Amniotic epithelial cell (primary cell): ENCODE measurements around the gene COL4A4.

ENCODE experiments used
- DNase-seq: peaks from one replicate; pipeline ENCODE4 v3.0.0-alpha.2; 2010; ENCODE audit warnings: low read depth

The COL4A4 gene

DNA sequence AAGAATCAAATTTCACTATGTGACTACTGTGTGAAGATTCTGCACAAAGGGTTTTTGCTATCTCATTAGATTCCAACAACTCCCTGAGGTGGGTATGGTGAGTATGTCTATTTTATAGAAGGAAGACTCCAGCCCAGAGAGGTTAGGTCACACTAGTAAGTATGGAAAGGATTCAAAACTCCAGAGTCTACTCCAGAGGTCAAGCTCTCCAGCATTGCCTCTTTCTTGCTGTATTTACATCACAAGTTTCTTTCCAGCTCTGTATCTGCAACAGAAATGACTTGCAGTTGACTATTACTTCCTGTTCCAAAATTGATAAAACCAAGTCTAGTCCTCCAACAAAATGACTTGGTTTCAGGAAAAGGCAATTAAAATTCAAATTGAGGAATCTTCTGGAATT, 2.1 kb downstream of the COL4A4 start:
- DNase-seq, result no peak

DNA sequence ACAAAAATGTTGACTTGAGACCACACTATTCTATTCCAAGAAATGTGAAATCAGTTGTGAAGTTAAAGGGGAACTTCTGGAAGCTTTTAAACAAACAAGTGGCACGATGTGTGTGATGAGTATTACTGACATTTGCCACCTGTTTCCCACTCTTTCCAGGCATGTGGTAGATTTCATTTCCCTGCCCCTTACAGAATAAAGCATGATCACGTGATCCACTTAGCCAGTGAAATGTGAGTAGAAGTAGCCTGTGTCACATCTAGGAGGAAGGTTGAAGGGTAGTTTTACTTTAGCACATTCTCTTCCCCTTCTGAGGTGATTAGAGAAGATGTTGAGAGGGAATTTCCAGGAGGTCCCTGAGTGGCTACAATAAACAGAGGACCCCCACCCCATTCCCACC, 3.8 kb downstream of the COL4A4 start:
- no peak for DNase-seq

DNA sequence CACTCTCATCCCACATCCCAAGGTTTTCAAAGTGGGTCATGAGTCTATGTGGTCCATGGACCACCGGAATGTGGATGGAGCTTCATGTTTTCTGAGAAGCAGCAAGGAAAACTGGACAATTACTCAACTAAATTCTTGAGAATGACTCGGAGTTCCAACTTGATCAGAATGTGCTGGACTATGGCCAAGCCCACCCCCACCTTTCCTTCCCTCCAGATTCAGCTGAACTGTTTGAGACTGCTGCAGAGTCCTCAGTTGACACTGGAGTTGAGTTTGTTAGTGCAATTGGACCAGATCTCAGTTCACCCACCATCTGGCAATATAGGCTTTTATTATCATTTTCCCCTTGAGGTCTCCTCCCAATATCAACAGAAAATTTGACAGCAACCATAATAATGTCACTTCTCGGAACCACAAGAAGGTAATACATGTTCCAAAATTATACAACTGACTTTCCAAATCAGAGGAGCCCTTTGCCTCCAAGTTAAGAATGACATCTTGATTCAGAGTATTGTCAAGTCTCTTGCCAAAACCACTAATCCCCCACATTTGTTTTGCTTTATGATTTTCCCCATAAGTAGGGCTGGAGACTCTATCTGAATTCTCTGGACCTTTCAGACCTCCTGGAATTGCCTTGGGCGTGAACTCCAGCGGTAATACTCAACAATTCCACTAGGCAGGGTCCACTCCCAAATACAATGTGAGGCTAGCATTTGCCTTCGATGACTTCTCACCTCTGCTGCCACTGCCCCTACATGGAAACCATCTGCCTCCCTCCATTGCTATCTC, 8.8 kb downstream of the COL4A4 start:
- peak; percentile 55 for DNase-seq

DNA sequence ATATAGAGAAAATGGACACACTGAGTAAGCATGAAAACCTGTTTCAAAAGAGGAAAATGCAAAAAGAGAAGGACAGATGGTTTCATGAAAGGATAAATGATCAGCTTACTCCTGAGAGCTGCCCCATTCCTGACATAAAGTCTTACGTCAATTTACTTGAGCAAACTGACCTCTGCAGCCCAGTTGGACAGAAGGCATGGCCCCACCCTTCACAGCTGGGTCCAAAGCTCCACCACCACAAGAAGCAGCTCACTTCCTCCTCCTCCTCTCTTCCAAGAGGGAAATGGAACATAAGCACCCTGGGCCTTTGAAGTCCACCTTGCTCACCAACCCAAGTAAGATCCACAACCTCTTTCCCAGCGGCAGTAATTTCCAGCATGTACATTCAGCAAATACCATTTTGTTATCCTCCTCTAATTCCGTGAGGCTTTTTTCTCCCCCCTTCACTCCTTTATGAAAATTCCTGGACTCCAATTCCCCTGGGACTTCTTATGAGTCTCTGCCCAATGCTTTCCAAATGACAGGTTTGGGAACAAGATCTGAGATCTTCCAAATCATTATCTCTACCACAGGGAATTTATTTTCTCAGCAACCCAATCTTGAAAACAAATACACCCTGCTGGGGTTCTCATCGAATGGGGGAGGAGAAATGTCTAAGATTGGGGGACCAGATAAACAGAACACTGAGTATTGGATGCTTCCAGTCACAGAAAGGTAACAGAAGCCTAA, 10.1 kb downstream of the COL4A4 start:
- DNase-seq, result no peak

DNA sequence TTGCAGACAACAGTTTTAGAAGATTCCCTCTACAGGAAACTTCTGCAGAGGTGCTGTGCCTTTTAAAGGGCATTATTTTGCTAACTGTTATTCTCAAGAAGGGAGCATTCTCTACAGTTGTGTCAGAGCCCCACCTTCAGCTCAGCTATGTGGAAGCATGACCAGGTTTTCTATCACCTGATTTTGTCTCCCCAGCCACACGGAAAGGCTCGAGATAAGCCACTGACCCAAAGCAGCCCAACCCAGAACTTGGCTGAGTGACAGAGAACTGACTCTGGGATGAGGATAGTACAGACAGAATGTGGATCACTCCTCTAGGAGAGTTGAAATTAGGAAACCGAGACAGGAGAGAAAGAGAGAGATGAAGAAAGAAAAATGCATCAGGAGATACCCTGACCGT, 10.7 kb downstream of the COL4A4 start:
- DNase-seq, result no peak

DNA sequence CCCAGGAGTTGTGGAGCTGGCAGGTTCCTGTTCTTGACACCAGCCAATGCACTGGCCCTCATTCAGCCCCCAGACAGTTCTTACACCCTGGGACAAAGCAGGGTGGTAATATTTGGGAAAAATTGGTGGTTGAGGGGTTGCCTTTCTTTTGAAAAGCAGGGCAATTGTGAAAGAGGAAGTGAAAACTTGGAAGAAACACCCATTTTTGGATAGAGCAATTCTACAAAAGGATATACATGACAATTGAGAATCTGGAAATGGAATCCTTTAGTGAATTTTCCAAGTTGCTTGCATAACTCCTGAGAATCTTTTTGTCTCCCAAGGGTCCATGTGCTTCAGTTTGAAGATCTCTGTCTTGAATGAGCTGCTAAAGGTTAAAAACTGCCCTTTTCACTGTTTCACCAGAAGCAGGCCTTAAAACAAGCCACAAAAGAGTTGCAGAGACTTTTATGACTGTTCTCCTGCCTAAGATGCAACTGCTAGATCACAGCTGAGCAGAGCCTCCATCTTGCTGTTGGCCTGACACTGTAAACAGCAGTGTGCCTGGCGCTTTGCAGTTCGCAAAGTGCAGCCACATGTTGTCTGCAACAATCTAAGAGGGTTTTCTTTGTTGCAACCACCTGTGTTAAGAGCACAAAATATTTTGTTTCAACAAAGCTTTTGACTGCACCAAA, 11.8 kb downstream of the COL4A4 start:
- DNase-seq, result no peak

DNA sequence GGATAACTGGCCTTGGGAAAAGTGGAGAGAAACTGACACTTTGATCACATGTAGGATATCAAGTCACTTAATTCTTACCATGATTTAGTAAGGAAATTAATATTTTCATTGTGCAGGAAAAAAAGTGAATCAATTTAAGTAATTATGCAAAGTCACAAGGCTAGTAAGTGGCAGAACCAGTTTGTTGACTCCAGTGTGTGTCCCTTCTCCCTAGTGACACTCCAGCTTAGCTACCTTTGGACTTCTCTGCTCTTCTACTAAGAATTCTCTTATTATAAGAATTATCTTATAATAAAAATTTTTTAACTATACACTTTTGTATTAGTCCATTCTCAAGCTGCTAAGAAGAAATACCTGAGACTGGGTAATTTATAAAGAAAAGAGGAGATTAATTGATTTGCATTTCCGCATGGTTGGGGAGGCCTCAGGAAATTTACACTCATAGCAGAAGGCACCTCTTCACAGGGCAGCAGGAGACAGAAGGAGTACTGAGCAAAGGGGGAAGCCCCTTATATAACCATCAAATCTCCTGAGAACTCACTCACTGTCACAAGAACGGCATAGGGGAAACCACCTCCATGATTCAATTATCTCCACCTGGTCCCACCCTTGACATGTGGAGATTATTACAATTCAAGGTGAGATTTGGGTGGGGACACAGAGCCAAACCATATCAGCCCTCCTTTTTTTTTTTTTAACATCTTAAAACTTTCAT, 13.6 kb downstream of the COL4A4 start:
- DNase-seq, result no peak

DNA sequence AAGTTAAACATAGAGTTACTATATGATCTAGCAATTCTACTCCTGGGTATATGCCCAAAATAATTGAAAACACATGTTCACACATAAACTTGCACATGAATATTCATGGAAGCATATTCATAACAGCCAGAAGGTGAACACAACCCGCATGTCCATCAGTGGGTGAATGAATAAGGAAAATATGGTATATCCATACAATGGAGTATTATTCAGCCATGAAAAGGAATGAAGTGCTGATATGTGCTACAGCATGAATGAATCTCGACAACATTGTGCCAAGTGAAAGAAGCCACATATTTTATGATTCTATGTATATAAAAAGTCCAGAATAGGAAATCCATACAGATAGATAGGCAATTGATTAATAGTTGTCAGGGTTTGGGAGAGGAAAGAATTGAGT, 15.9 kb downstream of the COL4A4 start:
- no peak for DNase-seq

DNA sequence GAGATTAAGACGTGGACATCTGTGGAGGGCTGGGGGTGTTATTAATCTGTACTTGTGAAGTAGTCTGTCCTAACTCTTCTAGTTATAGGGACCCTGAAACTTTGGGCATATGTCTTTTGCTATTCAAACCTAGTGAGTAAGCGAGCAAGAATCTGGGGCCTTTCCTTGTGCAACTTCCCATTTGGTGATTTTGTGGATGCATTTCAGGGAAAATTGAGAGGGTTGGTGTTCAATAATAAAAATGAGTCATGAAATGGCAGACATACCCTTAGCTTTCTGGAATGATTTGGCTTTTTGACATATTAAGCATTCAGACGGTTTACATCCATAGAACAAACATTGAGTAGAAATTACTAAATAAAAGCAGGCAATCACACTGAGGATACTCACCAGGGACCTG, 17.0 kb downstream of the COL4A4 start:
- DNase-seq, result no peak

DNA sequence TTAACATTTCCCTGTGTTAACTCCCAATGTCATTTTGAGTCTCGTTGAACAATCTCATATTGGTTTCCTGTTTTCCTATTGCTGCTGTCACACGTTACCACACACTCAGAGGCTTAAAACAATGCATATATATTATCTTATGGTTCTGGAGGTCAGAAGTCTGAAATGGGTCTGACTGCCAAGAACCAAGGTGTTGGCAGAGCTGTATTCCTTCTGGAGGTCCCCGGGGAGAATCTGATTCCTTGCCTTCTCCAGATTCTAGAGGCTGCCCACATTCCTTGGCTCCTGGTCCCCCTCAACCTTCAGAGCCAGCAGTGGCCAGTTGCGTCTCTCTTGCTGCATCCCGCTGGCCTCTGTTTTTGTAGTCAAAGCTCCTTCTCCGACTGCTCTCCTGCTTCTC, 17.5 kb downstream of the COL4A4 start:
- no peak for DNase-seq

DNA sequence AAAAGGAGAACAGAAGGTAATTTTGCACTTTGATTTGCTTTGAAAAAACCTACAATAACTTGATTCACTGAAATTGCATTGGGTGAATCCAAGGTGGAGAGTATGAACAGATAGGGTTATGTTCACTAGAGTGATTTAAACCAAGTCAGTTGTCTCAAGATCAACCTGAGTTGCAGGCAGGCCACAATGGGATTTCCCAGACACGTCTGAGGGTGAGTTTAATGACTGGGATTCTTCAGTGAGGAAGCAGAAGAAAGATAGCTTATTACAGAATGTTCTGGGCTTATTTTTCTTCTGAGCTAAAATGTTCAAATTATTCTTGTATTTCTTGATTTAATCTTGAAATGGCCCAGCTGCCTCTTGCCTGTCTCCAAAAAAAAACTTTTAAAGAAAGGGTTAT, 20.1 kb downstream of the COL4A4 start:
- DNase-seq, result no peak

DNA sequence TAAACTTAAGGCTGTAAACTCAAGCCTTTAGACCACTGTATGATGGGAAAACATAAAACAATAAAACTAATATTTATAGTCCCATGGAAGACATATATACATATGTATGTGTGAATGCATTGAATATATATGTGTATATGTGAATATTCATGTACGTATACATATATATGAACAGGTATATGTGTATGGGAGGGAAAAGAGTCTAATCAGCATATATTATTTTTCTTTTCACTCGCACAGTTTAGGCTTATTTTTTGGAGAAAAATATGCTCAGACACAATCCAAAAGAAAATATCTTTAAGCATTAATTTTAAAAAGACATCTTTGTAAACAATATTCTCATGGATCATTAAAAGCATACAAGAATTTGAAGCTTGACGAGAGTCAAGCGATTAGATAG, 22.7 kb downstream of the COL4A4 start:
- DNase-seq, result no peak

DNA sequence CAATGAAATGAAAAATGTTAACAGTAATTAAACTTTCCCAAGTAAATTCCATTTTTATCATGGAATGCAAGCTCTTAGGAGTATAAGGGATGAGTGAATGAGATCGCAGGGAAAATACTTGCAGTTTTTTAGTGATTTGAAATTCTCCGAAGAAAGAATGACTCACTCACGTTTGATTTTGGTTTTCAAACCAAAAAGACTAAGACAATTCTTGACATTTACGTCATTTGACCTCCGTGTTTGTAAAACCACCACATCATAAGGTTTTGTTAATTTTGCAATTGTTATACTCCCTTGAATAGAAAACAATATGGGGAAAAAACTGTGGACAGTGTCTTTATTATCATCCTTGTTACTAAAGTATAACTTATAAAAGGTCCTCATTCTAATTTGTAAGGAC, 29.4 kb downstream of the COL4A4 start:
- no peak for DNase-seq

DNA sequence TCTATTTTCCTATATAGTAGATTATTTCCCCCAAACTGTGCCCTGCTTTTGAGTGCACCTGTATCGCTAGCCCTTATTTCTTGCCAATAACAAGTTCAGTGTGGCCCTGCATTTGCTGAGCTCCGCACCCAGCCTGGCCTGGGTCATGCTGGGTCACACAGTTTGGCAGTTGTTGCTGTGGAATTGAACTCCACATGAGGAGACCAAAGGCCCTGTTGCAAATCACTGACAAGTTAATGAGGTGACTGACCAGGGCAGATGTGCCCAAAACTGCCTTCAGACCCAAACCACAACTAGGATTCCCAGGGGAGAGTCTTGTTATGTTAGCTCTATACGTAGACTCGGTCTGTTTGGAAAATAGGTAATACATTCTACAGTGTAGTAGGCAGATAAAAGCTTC, 31.0 kb downstream of the COL4A4 start:
- DNase-seq, result no peak

DNA sequence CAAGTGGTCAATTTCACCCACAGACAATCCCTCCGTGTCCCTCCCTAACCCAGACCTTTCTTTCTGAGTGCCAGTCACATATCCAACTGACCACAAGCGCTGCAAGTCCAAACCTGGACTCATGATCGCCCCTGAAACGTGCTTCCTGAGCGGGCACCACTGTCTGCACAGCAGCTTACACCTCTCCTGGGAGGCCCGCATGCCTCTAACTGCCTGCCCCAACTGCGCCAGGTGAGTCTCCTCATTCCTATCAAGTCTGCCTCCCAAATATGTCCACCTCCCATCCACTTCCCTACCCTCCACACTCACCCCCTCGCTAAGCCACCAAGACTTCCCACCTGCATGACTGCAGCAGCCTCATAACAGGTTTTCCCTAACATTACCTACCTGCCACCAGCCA, 33.4 kb downstream of the COL4A4 start:
- DNase-seq, result no peak

DNA sequence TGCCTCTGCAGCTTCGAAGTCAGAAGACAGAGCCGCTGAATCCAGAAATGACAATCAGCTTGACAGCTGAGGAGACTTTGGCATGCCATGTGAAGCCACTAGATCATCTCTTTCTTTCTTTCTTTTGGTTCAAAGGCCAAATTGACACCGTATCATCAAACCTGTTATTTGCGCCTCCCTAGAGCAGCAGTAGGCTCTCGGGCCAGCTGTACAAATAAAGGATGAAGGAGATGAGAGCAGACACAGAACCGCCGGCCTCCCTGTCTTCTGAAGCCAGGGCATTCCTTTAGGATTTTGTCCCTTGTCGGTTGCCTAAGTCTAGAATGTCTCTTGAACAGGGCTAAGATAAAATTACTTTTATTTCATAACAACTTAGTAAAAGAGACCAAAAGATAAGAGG, 36.8 kb downstream of the COL4A4 start:
- DNase-seq, result no peak

DNA sequence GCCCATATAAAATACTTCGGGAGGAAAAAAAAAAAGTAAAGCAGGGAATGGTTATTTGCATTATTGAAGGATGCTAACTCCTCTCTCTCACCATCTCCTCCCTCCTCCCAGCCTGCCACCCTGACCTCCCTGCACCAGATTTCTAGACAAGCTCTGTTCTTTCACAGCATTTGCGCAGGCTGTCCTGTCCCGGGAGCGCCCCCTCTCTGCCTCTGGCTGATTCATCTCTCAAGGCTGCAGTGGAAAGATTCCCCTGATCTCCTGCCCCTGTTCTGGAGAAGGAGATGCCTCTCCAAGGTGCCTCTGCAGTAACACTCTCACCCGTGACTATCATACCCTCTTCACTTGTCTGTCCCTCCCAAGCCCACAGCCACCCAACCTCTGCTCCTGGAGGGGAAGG, 38.5 kb downstream of the COL4A4 start:
- DNase-seq, result peak; percentile 8

DNA sequence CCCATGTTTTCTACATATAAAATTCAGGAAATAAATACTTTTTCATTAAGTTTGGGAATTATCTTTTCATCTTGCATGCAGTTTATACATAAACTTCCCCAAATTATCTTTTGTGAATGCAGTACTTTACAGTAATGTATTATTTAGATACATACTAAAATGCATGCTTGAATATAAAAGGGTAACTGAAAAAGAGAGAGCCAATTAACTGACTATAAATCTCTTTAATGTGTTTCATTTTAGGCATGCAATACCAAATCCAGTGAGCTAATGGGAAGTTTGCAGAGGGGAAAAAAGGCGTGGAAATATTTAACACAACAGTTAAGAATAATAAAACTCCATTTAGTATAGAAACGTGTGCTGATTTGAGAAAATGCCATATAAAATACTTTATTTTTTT, 39.2 kb downstream of the COL4A4 start:
- DNase-seq, result no peak

DNA sequence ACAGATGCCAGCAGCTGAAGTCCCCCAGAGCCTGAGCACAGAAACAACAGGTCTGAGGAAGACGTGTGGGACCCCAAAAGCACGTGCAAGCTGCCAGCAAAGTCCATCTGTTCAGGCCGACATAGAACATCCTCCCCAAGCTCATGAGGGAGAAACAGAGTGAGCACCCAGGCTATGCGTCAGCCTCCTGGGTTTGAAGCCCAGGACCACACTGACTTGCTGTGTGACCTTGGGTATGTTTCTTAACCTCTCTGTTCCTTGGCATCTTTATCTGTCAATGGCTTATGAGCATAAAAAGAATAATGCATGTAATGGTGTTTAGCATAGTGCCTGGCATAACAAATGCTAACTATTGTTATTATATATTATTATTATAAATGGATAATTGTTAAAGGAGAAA, 40.3 kb downstream of the COL4A4 start:
- DNase-seq, result no peak

DNA sequence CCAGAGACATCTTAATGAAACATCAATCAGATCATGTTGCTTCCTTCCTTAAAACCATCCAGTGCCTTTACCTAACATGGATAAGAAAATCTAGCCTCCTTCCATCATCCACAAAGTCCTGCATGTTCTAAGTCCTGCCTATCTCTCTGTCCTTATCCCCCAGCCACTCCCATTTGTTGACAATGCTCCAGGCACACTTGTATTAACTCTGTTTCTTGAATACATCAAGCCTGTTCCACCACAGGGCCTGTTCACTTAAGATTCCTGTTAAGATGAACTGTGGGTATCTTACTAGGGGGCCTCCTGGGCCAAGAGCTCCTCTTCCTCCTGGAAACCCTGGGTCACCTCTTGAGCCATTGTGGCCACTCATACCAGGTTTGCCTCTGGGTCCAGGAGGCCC, 45.7 kb downstream of the COL4A4 start:
- no peak for DNase-seq

DNA sequence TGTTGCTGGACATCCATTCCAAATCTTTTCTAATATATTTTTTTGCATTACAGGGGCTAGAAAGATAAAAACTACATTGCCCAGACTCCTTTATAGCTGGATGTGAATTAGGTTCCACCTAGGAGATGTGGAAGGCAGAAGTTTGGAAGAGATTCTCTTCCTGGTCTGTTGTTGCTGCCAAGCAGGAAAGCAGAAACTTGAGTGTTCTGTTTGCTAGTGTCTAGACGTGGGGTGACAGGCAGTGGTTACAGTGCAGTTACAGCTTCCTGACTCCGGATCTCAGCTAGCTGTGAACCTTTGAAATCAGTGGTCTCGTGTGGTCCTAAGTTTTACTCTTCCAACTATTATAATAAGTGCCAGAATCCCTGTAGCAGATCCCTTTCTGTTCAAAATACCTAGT, 46.2 kb downstream of the COL4A4 start:
- DNase-seq, result no peak

DNA sequence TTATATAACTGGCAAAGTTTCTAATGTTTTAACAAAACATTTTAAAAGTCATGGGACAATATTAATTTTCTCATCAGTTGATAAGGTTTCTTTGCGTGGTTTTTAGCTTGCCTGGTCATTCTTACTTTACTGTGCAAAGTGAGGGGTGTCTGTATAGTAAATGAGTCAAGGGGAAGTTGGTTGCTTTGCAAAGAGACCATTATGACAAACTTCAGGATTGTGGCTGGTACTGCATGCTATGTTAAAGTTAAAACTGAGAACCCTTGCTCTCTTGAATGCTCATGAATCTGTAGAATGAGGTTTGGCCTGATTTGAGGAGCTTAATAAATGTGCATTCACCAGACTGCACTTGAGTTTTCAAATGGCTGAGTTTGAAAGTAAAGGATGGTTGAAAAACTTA, 47.0 kb downstream of the COL4A4 start:
- DNase-seq, result no peak

DNA sequence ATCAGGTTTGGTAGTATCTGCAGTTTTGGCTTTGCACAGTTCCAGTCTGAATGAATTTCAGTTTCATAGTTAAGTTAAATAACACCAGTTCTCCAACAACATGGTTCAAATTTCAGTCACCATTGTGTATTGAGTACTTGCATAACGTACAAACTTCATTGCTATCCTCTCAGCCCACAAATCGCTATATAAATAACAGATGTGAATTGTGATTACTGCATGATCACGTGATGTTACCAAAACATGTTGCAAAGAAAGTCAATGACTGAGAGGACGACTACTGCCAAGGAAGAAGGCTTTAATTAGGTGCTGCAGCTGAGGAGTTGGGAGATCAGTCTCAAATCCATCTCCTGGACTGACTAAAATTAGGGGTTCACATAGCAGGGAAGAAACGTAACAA, 48.2 kb downstream of the COL4A4 start:
- no peak for DNase-seq
